Mucosa of descending colon (tissue), 3 donors: ENCODE measurements around the gene KRT84. TPM values are rescaled to one million over a fixed set of nuclear protein-coding genes. Genes with fewer than 3 reads are reported as not detected.
A peak's percentile ranks its signal among the peaks of the same experiment; 100 is the strongest.
"Not testable (repeated sequence)": the region's sequence is repeated elsewhere in the genome, so short reads cannot be mapped to it uniquely, and the experiment has no call there.

Experiments used
- ATAC-seq: fragments of 200-7000 bp; cut with Tn5 transposase; one replicate; pipeline ENCODE4 v1.9.1; 2020; ENCODE audit warnings: mild to moderate bottlenecking, moderate library complexity
- DNase-seq, 3 donors: peaks; one replicate each; pipeline ENCODE4 v3.0.0-alpha.2; 2020
- H3K36me3 ChIP-seq: fragments of 200-600 bp; one replicate; pipeline ENCODE4 v1.8.0; 2021; ENCODE audit warnings: low read depth, mild to moderate bottlenecking
- H3K4me1 ChIP-seq: fragments of 200-600 bp; one replicate; pipeline ENCODE4 v1.8.0; 2021; ENCODE audit warnings: low read depth, mild to moderate bottlenecking
- H3K4me3 ChIP-seq: fragments of 200-600 bp; one replicate; pipeline ENCODE4 v1.8.0; 2021; ENCODE audit warnings: mild to moderate bottlenecking
- H3K9me3 ChIP-seq: fragments of 200-600 bp; one replicate; pipeline ENCODE4 v1.8.0; 2021; ENCODE audit warnings: mild to moderate bottlenecking
- intact Hi-C, 2 donors: fragments of 100-400 bp; cut with DNase I in 1 of 2; cut with micrococcal nuclease in 1 of 2; formaldehyde crosslinking; loops; one replicate each; pipeline versions ENCODE4 v1.11.0 to v1.11.1; 2022; cut with DNase I, micrococcal nuclease
- total RNA-seq, 3 donors: library from RNA; stranded (reverse); fragmentation: NEBNext Ultra II Directional in 2 of 3; extraction: Animal tissue kit (Norgen Biotek cat#: 25700) in 2 of 3; gene quantifications; one replicate each; pipeline versions ENCODE4 v1.2.1 to v1.2.4, GENCODE V29; 2021 to 2023
- TF ChIP-seq, protein P1 (sequence below): fragments of 200-600 bp; IDR thresholded peaks from one replicate; pipeline ENCODE4 v1.8.0; 2022; ENCODE audit warnings: antibody characterized with exemption, mild to moderate bottlenecking
- donor health status: DM: no; HTN: no; CAD: no; lungs with moderate emphysema.
- donor health status: DM: no; HTN: no; CAD: no.
- donor health status: DM: no; HTN: yes; CAD: no.

KRT84 gene
- total RNA-seq, 3 donors from 2014 or later, result not detected

DNA sequence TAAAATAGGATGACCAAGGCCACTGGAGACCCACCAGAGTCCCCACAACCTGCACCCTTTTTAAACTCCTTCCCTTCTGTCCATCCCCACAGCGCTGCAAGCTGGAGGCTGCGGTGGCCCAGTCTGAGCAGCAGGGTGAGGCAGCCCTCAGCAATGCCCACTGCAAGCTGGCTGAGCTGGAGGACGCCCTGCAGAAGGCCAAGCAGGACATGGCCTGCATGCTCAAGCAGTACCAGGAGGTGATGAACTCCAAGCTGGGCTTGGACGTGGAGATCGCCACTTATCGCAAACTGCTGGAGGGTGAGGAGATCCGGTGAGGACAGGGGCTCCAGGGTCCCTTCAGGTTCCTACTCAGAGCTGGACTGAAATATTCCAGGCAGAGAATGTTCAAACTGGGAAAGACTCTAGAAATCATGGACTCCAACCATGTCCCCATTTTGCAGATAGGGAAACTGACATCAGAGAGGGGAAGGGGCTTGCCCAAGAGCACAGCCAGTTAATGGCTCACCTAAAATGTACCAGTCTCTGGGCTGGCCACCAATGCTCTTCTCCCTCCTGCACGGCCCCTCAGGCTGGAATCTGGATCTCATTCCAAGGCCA is 35.3 kb downstream of the KRT84 start:
- TF ChIP-seq, protein P1, sequence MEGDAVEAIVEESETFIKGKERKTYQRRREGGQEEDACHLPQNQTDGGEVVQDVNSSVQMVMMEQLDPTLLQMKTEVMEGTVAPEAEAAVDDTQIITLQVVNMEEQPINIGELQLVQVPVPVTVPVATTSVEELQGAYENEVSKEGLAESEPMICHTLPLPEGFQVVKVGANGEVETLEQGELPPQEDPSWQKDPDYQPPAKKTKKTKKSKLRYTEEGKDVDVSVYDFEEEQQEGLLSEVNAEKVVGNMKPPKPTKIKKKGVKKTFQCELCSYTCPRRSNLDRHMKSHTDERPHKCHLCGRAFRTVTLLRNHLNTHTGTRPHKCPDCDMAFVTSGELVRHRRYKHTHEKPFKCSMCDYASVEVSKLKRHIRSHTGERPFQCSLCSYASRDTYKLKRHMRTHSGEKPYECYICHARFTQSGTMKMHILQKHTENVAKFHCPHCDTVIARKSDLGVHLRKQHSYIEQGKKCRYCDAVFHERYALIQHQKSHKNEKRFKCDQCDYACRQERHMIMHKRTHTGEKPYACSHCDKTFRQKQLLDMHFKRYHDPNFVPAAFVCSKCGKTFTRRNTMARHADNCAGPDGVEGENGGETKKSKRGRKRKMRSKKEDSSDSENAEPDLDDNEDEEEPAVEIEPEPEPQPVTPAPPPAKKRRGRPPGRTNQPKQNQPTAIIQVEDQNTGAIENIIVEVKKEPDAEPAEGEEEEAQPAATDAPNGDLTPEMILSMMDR, result no peak
- DNase-seq, result no peak
- no peaks in the 10 kb centered on the region for H3K36me3 ChIP-seq
- ATAC-seq, result no peak
- no peak overlapping the region for H3K4me3 ChIP-seq
- H3K9me3 ChIP-seq, result no peaks in the 10 kb centered on the region
- no peaks in the 10 kb centered on the region for H3K4me1 ChIP-seq
- intact Hi-C loops, result no loop called here

DNA sequence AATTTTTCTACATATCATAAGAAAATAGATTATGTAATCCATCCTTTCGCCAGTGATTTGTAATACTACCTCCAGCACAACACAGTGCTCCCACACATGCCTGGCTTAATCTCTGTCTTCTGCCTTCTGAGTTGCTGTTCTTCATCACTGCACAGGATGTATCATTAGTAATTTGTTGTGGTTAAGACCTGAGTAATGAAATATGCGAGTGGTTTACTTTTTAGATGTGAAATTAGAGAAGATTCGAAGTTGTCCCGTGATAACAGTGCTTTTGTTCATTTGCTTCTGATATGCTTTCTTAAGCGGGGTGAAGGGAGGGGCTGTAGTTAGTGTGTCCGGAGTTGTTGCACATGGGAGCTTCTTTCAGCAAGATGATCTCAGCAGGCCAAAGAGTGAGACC is 36.3 kb downstream of the KRT84 start:
- ATAC-seq (no peak), DNase-seq (no peak)
- Histone ChIP-seq H3K9me3 (no peaks in the 10 kb centered on the region), H3K4me3 (no peak overlapping the region), H3K4me1 (no peaks in the 10 kb centered on the region), H3K36me3 (no peaks in the 10 kb centered on the region)
- TF ChIP-seq, protein P1, result no peak
- intact Hi-C loops, result no loop called here

DNA sequence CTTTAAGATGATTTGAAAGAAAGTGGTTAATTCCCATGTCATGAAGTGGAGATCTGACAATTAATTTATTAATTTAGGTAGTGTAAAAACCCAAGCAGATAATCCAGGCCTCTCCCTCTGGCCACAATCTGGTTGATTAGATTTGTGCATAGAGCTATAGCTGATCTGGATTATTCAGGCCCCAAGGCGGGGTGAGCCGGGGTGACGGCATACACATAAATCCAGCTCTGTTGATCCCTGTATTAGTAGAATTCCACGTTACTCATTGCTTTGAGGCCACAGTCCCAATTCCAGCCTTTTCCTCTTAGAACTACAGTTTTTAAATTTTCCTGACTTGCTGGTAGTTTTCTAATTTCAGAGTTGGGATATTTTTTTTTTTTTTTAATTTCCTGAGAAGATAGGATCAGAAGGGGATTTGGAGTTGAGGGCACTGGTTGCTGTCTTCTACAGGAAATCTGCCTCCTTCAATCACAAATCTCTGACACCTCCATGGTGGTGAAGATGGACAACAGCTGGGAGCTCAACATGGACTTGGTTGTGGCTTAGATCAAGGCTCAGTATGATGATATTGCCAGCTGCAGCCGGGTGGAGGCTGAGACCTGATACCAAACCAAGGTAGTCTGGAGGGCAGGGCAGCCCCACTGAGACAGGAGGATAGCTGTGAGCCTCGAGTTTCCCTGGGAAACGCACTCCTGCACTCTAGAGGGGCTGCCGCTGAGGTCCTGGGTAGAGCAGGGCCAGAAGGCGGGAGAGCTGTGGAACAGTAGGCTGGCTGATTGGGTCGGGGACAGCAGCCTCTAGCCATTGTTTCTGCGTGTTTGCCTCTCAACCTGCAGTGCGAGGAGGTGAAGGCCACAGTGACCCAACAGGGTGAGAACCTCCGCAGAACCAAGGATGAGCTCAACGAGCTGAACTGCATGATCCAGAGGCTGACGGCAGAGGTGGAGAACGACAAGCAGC is 37.6 kb downstream of the KRT84 start:
- Histone ChIP-seq H3K36me3 (no peaks in the 10 kb centered on the region), H3K9me3 (no peaks in the 10 kb centered on the region), H3K4me1 (no peaks in the 10 kb centered on the region), H3K4me3 (no peak overlapping the region)
- intact Hi-C loops, result no loop called here
- TF ChIP-seq, protein P1, result no peak
- ATAC-seq, result no peak
- DNase-seq, result no peak

DNA sequence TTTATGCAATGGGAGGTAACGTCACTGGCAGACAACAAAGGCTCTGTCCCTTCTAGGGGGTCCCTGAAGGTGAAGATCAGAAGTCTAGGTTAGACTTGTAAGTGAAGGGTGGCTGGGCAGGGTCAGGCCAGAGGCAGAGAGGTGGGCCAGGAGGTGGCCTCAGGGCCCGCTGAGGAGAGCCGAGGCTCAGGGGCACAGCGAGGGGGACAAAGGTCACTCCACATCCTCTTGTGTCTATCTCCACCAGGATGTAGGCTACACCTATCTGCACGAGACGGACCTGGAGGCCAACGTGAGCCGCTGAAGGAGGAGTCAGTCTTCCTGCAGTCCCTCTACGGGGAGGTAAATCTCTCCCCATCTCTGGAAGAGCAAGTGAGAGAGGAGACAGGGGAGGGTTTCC is 38.4 kb downstream of the KRT84 start:
- Histone ChIP-seq H3K9me3 (no peaks in the 10 kb centered on the region), H3K36me3 (no peaks in the 10 kb centered on the region), H3K4me3 (no peak overlapping the region), H3K4me1 (no peaks in the 10 kb centered on the region)
- DNase-seq (no peak), ATAC-seq (peak; percentile 43)
- TF ChIP-seq, protein P1, result no peak
- intact Hi-C loops, result no loop called here

DNA sequence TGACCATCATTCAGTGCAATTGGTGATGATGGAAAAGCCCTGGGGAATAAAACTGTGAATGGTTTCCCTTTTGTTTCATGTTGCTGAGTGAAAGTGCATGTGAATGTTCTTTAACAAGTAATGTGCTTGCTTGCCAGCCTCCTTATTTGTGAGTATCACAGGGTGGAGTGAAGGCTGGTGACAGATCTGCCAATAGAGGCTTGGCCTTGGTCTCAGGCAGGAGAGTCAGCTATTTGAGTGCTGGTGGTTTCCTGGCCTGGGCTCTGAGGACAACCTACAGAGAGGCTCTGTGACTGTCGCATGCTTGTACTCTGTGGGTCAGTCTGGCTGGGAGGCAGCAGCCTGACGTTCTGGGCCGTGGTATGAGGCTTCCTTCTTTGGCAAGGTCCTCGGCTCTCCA is 38.9 kb downstream of the KRT84 start:
- intact Hi-C loops, result no loop called here
- no peaks in the 10 kb centered on the region for H3K9me3 ChIP-seq
- no peaks in the 10 kb centered on the region for H3K36me3 ChIP-seq
- TF ChIP-seq, protein P1, result no peak
- no peak overlapping the region for H3K4me3 ChIP-seq
- H3K4me1 ChIP-seq, result no peaks in the 10 kb centered on the region
- DNase-seq (no peak), ATAC-seq (peak; percentile 52)

DNA sequence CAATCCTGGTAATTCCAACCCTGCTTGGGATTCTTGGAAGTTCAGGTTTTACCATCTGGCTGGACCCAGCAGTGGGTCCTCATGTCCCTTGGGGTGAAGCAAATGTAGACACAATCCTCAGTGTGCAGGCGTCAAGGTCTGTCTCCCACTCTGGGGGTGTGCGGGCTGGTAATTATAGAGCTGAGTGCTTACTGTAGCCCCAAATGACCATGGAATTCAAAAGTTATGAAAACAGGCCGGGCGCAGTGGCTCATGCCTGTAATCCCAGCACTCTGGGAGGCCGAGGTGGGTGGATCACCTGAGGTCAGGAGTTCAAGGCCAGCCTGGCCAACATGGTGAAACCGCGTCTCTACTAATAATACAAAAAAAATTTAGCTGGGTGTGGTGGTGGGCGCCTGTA is 40.4 kb downstream of the KRT84 start:
- DNase-seq, H3K4me1 ChIP-seq, H3K9me3 ChIP-seq, intact Hi-C loops, H3K36me3 ChIP-seq, H3K4me3 ChIP-seq, ATAC-seq: not testable (repeated sequence)
